Amniotic epithelial cell (primary cell): ENCODE results near the gene NYNRIN.

Experiments used
- DNase-seq: peaks from one replicate; pipeline ENCODE4 v3.0.0-alpha.2; 2010; ENCODE audit warnings: low read depth

The NYNRIN gene

GRCh38 chr14:24456980-24457379 lies 58.2 kb downstream of the NYNRIN start:
- DNase-seq = peak; percentile 10

GRCh38 chr14:24458736-24459135 lies 59.9 kb downstream of the NYNRIN start:
- no peak for DNase-seq

- DNase-seq = no peak
Observed at GRCh38 chr14:24459331-24459730, 60.5 kb downstream of the NYNRIN start.

- DNase-seq = no peak
Observed at GRCh38 chr14:24461336-24461735, 62.5 kb downstream of the NYNRIN start.

- no peak for DNase-seq
Observed at GRCh38 chr14:24463017-24463883, 64.4 kb downstream of the NYNRIN start.

GRCh38 chr14:24463884-24464785 lies 65.3 kb downstream of the NYNRIN start:
- DNase-seq = no peak

- no peak for DNase-seq
Observed at GRCh38 chr14:24465368-24465767, 66.6 kb downstream of the NYNRIN start.

- no peak for DNase-seq
Observed at GRCh38 chr14:24465805-24466204, 67.0 kb downstream of the NYNRIN start.
